ENCODE measurements around the gene RPE65.
"Not testable (repeated sequence)": the region's sequence is repeated elsewhere in the genome, so short reads cannot be mapped to it uniquely, and the experiment has no call there.

The RPE65 gene

DNA sequence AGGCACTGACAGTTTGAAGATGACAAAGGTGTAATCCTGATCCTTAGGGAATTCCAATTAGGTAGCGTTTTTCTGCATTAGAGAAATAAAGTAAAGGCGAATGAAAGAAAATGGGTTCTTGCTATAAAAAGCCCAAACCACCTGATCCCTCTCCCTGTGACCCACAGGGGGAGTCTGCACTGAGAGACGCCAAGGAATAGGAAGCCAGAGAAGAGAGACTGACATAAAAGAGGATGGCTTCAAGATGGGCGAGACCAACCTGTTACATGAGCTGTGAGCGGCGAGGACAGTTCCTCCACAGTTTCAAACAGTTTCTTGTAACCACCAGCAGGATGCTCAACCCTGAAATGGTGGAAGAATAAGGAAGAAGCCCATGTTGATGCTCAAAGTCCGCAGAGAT lies 1.4 kb downstream of the RPE65 start:
- DNase-seq: no peak

DNA sequence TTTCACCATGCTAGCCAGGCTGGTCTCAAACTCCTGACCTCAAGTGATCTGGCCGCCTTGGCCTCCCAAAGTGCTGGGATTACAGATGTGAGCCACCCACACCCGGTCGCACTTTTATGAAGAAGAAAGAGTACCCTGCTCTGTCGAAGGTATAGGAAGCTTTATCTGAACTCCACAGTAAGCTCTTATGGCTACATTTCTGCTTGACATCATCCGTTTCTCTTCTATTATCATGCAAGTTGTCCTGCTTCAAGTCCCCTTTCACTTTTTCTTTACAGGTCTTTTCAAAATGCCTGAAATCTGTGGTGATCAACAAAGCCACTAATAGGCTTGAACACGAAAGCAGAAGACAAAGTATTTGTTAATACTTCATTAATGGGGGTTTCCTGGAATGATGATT lies 4.0 kb downstream of the RPE65 start:
- DNase-seq: no peak

DNA sequence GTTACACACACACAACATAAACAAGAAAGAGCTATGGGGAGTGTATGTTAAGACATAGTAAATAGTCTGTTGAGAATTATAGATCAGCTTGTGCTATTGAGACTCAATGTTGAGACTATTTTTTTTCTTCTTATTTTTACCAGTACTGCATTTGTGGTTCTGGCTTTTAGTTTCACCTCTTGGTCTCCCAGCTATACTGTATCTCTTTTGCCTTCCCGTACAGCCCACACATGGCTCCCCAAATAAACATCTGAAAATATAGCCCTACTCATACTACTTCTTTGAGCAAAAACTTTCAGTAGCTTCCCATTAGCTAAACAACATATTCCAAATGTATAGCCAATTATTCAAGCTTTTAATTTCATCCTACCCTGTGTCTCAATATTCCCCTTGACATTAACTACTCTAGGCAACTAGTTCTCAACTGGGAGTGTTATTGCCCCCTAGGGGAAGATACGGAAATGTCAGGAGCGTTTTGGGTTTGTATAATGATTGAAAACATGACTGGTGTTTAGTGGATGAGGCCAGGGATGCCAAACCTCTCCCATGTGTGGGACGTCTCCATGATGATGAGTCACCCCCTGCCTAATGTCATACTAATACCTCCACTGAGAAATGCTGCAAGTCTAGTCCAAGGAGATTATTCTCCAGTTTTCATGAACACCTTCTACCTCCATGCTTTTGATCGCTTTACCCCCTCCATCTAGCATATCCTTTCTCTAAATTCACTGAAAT lies 6.8 kb downstream of the RPE65 start:
- DNase-seq: peak in 1 of 2 donors; percentile 2

DNA sequence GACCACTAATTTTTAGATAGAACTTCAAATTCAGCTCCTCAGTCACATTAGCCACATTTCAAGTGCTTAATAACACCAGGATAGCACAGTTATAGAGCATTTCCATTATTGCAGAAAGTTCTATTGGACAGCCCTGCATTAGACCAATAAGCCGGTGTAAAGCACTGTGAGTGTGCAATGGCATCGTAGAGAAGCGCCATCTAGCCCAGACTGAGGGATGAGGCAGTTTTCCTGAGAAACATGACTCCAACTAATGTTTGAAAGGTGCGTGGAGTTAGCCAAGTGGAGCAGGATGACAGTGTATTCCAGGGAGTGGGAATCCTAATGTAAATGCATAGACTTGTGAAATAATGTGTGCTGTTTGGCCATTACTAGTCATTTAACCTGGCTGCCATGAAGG lies 7.7 kb downstream of the RPE65 start:
- DNase-seq: no peak

DNA sequence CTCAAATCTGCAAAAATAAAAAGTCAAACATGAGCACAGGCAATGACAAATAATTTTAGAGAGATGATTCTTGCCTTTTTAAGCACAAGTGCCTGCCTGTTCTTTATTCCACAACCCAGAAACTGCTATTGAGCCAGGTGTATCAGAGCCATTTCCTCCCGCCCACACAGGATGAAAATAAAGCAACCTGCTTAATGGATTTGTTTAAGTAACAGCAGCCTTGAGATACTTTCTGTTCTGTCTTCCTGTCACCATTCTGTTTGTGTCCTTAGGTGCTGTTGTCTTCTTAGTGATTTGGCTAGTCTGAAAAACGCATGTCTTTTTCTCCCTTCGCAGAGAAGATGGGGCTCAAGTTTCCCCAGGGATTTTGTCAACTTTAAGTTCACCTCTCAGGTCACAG lies 11.4 kb downstream of the RPE65 start:
- DNase-seq: no peak

DNA sequence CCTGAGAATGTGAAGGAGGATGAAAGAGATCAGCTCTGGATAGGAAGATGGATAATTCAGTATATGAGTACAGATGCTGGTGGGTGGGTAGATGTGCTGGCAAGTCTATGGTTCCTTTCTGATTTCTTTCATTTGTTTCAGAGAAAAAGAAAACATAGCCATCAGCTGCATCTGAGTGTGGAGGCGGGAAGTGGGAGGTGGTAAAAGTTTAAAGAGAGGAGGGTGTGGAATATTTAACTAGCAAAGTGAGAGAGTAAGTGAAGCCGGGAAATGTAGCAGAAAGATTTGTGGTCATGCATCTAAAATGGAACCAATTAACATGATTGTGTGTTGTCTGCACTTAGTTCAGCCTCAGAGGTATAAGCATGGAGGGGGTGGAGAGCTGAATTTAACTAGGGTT lies 16.4 kb downstream of the RPE65 start:
- DNase-seq: no peak

DNA sequence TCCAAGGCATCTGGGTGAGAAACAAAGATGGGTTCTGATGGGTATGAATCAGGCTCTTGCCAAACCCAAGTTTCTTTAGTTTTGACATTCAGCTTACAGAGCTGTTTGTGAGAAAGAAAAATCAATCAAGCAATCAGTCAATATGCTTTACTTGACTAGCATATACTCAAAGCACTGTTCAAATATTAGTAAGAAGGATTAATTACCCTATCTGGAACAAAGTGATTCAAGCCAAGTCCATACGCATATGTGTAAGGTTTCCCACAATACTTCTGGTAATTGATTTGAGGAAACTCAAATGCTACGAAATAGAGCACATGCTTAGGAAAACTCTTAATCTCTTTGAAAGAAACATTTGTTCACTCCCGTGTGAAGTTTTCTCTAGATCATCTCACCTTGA lies 18.7 kb downstream of the RPE65 start:
- no peak for DNase-seq

DNA sequence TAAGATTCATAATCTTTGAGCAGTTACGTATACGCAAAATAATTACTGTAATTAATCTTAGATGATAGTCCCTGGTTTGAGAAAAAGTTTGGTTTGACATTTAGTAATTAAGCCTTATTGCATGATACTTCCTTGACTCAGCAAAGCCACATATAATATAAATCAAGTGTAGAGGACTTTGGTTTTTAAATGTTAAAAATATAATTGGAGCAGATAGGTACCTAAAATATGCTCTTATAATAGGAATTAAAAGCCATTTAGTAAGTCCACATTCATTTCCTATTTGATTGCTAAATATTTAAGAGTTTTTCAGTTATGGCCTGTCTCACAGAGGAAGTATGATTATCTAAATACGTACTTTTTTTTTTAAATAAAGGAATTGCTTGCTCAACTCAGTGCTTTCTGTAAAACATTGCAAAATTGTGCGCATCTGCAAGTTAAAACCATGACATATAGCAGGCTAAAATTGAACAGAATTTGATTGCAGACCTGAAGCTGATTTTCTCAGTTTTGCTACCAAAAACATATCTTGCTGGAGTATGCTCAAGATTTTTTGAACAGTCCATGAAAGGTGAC lies 20.4 kb downstream of the RPE65 start:
- DNase-seq: no peak

DNA sequence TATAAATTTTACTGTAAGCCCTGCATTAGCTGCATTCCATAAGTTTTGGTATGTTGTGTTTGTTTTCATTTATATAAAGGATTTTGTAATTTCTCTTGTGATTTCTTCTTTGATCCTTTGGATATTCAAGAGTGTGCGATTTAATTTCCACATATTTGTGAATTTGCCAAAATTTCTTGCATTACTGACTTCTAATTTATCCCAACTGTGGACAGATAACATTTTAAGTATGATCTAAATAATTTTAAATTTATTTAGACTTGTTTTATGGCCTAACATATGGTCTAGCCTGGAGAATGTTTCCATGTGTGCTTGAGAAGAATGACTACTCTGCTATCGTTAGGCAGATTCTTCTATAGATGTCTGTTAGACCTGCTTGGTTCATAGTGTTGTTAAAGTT lies 23.2 kb downstream of the RPE65 start:
- DNase-seq: no peak

DNA sequence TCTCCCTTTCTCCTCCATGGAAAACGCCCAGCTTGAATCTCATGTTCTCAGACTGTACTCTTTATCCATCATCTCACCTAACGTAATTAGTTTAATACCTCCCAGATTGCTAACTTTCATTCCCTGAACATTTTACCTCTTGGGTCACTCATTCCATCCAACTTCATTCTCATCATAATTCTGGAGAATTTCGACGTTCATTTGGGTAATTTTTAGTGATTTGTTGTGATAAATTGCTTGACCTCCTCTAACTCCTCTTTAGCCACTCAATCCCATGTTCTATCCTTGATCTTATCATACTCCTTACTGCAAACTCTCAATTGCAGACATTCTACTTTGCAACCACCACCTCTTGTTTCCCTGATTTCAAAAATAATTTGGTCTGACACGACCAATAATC lies 28.4 kb downstream of the RPE65 start:
- DNase-seq: no peak

DNA sequence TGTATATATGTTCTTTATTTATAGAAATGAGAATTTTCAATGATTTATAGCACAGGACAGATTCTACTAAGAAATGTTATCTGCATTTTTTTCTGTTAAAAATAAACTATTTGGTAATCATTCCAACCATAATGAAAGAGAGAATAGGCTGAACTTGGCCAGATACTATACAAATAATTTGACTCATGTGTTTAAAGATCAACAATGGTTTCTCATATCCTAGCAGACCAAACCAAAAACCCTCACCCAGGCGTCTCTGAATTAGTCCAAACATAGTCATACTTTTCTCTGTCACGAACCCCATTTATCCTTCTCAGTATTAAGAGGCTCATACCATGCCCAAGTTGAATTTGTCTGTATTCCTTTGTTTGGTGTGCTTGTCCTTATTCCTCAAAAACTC lies 40.3 kb downstream of the RPE65 start:
- DNase-seq: no peak

DNA sequence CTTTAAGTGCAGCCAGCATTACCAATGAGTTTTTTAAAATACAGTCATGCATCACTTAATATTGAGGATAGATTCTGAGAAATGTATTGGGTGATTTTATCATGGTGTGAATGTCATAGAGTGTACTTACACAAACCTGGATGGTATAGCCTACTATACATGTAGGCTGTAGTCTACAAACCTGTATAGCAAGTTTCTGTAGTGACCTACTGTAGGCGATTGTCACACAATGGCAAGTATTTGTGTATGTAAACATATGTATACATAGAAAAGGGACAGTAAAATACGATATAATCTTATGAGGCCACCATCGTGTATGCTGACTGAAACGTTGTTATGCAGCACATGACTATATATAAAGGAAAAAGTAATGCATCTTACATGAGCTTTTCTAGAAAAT lies 48.2 kb downstream of the RPE65 start:
- DNase-seq: no peak

DNA sequence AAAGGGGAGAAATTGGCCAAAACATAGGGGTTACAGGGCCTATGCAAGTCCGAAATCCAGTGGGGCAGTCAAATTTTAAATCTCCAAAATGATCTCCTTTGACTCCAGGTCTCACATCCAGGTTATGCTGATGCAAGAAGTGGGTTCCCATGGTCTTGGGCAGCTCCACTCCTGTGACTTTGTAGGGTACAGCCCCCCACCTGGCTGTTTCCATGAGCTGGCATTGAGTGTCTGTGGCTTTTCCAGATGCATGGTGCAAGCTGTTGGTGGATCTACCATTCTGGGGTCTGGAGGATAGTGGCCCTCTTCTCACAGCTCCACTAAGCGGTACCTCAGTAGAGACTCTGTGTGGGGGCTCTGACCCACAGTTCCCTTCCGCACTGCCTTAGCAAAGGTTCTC lies 54.2 kb downstream of the RPE65 start:
- not testable (repeated sequence) for DNase-seq

DNA sequence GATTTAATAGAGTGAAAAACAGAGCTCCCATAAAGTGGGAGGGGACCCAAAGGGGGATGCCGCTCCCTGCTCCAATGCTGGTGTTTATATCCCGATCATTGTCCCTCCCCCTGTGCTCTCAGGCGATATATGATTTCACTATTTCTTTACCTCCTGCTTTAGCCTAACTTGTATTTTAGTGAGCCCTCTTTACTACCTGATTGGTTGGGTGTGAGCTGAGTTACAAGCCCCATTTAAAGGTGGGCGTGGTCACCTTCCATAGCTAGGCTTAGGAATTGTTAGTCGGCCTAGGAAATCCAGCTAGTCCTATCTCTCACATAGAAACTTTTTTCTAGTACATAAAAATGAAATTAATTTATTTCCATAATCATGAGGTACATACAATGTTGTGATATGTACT lies 57.3 kb downstream of the RPE65 start:
- not testable (repeated sequence) for DNase-seq

DNA sequence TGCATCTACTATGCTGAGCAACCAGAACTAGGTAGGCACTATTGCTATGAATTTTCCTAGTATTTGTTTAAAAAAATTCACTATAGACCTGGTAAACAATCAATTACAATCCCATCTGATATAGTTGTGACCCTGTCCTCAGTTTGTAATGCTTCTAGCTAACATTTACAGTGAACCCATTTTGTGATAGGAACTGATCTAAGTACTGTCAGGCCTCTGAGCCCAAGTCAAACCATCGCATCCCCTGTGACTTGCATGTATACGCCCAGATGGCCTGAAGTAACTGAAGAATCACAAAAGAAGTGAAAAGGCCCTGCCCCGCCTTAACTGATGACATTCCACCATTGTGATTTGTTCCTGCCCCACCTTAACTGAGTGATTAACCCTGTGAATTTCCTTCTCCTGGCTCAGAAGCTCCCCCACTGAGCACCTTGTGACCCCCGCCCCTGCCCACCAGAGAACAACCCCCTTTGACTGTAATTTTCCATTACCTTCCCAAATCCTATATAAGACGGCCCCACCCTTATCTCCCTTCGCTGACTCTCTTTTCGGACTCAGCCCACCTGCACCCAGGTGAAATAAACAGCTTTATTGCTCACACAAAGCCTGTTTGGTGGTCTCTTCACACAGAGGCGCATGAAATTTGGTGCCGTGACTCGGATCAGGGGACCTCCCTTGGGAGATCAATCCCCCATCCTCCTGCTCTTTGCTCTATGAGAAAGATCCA lies 63.8 kb downstream of the RPE65 start:
- not testable (repeated sequence) for DNase-seq

DNA sequence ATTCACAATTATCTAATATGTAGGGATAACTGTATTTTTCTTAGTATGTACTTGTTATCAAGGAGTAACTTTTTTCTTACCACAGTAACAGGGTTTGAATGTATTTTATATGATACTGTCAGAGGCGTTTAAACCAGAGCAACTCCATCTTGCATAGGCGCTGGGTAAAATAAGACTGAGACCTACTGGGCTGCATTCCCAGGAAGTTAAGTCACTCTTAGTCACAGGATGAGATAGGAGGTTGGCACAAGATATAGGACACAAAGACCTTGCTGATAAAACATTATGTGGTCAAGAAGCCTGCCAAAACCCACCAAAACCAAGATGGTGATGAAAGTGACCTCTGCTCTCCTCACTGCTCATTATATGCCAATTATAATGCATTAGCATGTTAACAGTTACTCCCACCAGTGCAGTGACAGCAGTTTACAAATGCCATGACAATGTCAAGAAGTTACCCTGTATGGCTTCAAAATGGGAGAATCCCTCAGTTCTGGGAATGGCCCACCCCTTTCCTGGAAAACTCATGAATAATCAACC lies 64.8 kb downstream of the RPE65 start:
- no peak for DNase-seq

DNA sequence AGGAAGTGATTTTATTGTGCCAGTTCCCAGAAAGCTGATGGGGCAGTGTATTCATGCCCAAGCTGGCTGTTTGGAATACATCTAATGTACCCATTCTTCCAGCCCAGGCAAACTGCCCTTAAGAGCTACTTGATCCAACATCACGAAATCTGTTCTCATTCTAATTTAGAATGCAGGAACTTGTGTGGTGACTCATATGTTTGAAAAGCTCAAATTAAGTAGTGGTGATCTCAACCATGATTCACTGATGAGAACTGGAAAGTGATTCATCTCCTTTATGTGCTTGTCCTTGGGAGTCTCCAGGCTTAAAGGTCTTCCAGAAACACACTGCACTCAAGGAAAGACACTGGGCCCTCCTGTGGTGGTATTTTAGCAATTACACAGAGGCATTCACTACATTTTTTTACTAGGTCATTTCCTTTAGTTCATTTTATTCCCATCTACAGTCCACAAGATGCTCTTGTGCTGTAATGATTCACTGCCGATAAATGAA lies 65.4 kb downstream of the RPE65 start:
- DNase-seq: no peak

DNA sequence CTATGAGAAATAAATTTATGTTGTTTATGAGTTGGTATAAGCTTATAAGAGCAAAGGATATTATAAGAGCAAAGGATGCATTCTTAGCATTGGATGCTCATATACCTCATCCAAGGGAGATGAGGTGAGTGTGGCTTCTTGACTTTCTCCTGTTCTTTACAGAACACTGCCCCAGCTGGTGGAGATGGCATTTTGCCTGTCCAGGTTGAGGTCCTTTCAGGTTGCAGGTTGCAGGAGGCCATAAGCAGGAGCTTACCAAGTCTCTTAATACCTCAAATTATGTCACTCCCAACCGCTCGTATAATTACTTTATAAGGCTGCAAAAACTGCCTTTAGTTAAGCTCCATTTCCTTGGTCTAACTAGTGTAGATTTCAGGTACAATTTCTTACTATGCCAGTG lies 66.7 kb downstream of the RPE65 start:
- no peak for DNase-seq

DNA sequence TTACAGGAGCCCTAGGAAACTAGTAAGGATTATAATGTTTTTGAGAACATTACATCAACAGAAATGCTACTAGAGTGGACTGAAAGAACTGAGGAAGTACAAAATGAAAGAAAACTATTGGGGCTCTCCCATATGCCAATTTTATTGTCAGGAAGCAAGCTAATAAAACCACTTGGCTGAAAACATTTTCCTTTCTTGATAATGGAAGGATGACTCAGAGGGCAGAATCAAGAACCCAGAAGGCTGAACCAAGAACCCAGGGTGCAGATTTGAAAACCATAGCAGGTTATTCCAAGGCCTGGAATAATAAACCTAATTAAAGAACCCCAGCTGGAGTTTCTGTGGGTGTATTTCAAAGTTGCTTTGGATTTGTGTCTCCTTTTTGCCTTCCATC lies 70.7 kb downstream of the RPE65 start:
- no peak for DNase-seq

All from stimulated activated CD4-positive, alpha-beta T cell treated with anti-CD3 and anti-CD28 coated beads, Interleukin-2, amount 100 ng/mL, for 24 hours (primary cell).